SIG-M5 (cell line): ENCODE results near the gene SHH.
"Not testable (repeated sequence)": the region's sequence is repeated elsewhere in the genome, so short reads cannot be mapped to it uniquely, and the experiment has no call there.

Source experiments
- DNase-seq: peaks from one replicate; lab custom pipeline; 2025; lab: John Stamatoyannopoulos, UW

SHH gene

DNA sequence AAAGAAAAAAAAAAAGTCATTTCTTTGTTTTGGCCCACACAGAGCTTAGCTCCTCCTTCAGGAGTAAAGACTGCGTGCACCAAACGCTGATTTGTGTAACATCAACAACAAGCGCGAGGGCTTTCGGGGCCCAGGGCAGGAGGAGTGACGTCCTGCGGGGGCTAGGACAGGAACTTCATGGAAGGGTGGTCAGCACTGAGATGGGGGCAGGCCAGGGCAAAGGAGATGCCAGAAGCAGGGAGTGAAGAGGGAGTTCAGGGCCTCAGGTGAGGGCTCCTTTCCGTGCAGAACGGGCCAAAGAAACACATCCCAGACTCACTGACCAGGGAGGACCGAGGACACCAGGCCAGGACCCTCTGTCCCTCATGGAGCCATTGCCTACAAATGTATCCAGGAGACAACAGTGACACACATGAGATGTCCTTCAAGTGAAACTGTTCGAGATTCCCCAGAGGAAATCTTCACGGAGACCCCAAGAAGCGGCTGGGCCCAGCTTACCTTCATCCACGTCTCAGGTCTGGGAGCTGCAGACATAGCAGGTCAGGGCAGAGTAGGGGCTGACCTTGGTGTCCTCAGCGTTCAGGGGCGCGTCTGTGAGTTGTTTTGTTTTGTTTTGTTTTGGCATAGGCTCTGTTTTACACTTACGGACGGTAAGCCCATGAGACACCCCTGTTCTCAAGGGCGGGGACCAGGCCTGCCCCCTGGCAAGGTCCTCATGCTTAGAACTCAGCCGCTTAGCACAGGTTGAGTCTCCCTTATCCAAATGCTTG is 30.4 kb upstream of the SHH start:
- DNase-seq: no peak

DNA sequence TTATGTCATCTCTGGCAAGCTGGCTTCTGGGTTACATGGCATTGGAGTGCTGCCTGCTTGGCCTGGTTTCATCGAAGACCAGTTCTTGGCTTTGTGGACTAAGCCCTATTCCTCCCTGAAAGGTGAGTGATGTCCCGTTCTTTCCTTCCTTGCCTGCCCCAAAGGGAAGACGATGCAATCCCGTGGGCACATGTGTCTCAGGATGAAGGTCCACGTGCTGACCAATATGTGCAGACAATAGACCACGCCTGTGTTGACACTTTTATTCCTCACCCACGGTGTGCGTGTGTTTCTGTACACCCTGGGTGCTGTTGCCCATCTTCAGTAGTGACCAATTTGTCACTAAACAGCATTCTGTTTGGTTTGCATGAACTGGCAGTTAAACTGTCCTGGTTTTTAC is 28.6 kb upstream of the SHH start:
- no peak for DNase-seq

DNA sequence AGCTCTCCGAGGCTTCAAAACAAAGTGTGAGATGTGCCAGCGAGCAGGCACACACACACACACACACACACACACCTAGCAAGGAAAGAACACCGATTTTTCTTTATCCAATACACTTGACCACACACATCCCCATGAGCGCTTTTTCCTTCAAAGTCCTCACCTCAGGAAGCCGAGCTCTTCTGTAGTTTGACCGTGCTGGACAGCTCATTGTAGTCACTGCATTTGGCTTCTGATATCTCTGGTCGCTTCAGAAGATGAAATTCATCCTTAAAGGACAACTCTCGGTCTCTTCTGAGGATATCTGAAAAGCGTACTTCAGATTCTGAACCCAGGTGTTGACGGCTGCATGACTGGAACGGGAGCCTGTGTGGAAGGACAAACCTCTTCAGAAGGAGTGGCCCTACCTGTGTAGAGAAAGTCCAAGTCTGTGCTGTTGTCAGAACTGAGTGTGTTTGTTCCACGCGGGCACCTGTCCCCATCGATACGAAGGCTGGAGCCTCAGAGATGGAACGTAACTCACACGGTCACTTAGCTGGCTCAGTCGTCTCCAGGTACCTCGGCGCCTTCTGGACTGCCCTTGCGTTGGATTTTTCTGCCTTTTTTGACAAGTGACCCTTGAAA is 28.1 kb upstream of the SHH start:
- DNase-seq: no peak

DNA sequence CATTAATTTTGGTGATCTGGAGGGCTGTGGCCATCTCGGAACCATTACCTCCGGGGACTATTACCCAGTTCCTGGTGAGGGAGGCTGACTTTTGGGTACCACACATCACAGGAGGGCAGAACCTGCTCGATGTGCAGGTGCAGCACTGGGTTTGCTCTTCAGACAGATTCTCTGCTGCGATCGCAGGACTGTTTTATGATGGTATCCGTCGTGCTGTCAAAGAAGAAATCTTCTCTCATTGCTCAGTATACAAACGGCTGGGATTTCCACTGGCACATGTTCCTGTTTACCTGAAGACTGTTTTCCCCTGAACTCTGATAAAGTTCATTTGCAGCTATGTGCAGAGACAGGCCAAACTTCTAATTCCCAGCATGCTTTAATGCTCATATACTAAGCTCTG is 27.2 kb upstream of the SHH start:
- DNase-seq: no peak

DNA sequence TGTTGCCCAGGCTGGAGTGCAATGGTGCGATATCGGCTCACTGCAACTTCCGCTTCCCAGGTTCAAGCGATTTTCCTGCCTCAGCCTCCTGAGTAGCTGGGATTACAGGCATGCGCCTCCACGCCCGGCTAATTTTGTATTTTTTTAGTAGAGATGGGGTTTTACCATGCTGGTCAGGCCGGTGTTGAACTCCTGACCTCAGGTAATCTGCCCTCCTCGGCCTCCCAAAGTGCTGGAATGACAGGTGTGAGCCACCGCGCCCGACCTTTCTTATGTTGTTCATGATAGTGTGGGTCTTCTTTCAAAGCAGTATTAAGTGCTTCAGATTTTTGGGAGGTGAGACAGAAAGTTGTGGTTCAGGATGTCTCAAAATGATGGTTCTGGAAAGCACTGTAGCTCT is 26.0 kb upstream of the SHH start:
- not testable (repeated sequence) for DNase-seq

DNA sequence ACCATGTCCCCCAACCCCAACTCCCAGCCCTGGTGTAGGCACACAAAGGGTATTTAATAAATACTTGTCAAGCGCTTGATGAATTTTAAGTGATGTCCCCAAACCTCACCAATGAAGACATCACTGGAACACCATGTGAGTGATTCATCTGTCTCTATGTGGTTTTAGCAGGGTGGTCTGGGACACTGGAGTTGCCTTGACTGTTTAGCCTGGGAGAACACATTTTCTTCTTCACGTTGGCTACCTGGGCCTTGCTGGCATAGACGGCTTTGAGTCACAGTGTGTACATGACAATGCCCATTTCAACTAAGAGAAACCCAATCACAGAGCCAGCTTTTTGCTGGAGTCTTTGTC is 24.8 kb upstream of the SHH start:
- DNase-seq: no peak

DNA sequence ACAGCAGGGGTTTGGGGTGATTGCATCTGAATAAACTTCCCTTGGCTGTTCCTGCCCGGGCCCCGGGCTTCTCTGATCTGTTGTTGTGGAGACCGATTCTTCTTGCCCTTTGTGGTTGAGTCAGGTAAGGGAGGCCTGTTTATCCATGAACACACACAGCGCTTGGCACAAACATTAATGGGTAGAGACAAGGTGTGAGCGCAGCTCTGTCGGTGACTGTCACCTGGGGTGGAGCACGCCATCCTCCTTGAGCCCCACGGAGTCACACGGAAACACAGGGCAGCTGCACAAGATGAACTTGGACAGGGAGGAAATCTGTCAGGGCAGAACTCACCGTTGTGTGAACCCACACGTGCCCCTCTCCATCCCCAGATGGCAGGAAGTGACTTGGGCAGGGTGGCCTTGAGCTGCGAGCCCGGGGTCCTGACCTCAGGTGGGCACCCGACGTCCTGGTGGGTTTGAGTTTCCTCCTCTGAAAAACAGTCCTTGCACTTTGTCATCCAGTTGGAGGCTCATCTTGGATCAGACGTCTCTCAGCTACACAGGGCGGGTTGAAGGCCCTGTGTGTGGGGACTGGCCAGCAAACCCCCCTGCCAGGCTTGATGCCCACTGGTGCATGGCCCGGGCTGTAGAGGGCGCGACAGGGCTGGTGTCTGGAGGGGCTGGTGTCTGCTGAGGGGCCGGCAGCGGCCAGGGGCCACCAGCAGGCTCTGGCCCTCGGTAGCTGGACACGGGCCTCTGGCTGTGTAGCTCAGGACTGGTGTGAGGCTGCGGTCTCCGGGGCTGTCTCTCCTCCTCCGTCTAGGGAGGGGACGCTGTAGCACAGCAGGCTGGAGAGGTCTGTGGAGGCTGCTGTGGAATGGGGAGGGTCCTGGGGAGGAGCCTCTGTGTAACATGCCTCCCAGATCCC is 24.2 kb upstream of the SHH start:
- DNase-seq: no peak

DNA sequence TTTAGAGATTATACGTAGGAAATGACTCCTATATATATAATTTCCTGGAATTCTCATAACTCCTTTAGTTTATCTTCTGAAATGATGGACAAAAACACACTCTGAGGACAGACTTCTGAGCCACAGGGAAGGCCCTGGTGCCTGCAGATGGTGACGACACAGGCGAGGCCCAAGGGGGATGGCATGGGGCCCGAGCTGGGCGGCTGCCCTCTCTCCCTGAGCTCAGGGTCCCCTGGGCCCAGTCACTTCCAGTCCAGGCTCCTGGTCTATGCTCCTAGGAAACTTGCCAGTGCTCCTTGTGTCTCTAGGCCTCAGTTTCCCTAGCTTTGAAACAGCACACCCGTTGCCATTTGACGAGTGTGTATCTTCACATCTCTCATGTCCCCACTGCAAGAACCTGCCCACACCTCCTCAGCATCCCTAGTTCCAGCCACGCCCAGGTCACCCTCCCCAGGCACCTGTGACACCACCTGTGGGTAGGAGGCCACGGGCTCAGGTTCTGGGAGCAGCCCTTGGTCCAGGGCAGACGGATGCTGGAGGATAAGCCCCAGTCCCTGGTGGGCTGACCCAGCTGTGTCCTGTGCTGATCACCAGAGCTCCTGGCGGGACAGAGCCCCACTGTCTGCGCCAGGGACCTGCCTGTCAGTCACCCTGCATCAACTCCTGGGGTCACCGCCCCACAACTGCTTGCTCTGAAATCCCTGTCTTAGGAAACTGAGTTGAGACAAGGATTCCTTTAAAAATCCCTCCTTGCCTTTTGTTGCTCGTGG is 23.4 kb upstream of the SHH start:
- no peak for DNase-seq

DNA sequence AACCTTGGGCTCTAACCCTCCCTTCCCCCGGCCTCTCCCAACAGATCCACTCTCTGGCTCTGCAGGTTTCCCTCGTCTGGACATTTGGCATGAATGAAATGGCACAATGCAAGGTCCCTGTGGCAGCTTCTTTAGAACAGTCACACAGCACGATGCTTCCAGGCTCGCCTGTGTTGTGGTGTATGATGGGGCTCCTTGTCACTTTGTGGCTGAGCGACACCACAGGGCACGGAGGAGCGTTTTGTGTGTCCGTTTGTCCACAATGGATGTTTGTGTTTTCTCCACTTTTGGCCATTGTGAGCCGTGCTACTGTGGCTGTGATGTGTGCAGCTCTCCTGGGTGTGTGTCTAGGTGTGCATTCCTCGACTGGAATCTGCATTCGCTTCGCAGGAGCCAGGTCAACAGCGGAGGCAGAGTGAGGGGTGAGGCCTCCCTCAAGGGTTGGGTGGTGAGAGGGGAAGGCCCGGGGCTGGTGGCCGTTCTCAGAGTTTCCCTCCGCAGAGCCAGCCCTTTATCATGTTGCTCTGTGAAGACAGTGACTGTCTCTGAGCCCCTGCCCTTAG is 22.3 kb upstream of the SHH start:
- no peak for DNase-seq

DNA sequence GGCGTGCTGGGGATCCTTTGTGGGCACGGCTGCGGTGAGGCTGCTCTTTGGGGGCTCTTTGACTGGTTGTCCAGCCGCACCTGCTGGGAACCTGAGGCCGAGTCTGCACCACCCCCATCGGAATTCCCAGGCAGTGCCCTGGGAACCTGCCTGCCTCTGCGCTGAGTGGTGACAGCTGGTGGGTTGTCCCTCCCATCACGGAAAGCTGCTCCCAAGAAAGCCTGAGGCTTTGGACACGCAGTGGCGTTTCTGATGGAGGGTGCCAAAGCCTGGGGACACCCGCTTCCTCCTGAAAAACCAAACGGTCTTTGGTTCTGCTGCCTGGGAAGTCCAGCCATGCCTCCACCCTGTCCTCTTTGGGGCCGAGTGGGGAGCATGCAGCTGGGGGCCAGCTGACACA is 21.4 kb upstream of the SHH start:
- DNase-seq: no peak

DNA sequence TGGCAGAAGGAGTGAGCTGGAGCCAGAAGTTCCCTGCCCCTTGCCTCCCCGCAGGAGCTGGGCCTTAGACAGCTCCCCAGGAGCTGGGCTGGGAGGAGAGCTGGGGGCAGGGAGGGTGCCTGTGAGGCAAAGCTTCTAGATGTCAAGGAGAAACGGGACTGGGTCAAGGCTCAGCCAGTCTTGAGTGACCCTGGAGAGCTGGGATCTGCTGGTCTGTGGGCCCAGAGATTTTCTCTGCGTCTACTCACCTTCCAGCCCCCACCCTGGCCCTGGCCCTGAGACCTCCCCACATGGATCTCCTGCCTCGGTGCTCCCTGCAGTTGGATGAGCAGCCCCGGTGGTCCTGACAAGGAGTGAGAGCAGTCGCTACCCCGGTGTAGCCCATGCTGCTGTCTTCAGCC is 20.3 kb upstream of the SHH start:
- no peak for DNase-seq

DNA sequence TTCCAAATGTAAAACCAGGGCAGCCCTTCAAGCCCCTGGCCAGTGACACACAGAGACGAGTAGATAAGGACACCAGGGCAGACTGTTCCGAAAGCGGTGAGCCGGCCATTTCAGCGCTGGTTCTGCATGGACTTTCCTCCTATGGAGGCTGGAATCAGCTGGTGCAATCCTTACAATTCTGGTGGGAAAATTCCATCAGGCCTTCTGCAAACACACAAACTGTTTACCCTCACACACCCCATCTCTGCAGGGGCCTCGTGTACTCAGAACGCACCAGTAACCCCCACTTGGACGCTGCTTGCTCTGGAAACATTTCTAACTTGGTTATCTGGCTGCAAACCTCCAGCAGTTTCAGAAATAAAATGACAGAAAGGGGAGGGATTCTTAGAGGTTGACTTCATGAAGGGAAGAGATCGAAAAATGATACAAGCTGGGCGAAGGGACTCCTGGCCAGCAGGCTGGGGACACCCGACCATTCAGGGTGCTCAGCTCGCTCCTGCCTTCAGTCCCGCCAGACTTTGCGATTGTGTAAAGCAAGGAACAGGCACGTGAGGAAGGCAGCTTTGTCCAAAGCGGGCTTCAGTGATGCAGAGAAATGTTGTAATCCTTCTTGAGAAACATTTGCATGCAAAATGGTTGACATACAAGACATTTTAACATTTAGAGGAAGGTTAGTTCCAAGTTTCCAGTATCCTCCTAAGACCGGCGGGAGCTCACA is 19.7 kb upstream of the SHH start:
- no peak for DNase-seq

DNA sequence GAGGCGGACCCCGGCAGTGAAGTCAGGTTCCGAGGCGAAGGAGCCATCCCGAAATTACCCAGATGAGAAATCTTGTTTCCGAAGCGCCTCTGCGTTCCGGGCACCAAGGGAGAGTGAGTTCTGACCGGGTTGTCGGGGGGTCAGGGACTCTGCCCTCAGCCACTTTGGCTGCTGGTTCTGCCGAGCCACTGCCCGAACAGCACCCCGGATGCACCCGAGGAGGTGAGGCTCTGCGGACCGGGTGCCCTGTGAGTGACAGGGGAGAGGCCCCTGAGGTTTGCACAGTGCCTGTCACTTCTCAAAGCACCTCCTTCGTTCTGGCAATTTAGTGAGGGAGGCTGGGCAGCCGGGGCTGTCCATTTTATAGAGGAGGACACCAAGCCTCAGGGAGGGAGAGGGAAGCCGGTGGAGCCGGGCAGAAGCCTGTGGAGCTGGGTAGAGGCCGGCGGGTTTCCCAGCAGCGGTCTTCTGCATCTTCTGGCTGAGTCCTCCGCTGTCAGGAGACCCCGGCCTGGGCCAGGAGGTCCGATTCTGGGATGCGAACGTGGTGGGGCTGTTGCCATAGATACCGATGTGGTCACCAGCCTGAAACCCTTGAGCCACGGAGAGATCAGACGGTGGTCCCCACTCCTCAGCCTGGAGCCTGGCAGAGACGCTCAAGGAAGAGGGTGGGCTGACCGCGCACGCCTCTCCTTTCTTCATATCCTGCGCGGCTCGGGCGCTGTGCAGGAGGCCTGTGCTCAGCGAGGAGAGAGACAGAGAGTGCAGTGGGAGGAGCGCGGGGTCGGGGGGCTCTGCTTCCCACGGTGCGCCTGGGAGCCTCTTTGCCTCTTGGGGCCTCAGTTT is 18.9 kb upstream of the SHH start:
- no peak for DNase-seq

DNA sequence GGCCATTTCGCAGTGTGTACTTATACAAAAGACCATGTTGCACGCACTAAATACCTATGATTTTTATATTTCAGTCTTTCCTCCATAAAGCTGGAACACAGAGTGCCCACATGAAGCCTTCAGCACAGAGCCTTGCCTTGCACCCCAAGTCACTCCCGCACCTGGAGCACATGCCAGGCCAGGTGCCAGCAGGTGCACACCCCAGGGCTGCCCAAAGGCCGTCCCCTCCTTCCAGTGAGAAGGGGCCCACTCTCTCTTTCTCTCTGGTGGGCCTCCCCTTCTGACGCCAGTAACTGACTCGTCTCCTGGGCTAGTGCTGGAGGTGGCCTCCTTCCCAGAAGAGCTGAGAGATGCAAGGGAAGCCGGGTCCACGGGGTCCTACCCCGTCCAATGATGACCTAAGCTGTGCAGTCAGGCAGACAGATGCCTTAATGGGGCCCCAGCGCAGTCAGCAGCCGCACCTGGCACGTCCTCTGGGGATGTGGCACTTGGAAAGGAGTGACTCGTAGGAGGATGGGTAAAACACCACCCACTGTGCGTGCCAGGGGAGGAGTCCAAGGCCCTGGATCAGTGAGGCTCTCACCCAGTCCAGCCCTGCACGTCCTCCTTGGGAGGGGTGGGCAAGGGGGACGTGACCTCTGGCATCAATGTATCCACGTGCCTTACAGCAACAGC is 17.7 kb upstream of the SHH start:
- DNase-seq: no peak

DNA sequence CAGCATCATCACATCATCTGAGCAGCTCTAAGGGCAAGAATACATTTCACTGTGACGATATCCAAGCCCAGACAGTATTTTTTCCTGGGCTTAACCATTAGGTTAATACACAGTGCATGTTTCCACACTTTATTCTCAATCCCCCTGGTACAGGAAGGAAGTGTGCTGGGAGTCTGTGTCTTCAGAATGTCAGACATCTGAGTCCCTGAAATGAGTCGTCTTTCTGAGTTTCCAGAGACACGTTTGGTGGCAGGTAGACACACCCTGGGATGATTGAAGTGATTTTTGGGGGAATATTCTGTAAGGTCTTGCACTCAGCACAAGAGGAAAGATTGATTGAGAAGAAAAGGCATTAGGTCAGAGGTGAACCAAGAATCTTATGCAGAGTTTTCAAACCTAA is 13.1 kb upstream of the SHH start:
- no peak for DNase-seq

DNA sequence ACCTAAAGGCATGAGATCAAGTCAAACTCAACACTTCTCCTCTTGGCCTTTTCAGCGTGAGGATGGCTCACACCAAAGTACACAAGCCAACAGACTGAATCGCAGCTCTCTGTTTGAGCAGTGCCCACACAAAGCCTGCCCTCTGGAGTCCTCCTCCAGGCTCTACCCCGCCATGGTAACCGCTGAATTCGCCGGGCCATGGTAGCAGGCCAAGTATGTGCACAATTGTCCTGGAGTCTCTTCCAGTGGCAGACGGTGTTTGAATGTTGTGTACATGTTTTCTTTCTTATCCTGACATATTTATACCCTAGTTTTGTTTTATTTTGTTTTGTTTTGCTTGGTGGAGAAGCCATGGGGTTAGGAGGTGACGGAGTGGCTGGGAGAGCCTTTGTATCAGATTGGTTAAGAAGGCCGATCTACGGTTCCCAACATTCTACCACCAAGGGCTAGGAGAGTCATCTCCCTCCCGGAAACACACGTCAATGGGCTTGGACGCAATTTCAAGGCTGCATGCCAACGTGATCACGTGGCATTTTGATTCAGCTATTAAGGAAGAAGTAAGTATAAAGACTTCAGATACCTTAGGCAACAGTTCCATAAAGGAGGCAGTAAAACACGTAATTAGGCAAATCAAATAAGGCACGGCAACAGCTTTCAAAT is 12.1 kb upstream of the SHH start:
- no peak for DNase-seq

DNA sequence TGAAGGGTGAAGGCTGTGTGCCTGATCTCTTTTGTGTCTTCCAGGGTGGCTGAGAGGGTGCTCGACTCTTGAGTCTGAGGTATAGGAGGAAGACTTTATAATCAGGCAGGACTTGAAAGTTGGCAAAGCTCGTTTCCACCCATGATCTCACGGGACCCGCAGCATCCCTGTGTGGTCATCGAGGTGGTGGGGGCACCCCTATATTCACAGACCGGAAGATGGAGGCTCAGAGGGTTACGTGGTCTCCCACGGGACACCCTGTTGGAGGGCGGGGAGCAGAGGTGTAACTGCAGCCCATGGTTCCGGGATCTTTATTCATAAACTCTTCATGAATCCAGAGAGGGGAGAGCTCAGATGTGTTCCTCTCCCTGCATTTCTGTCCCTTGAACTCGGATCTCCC is 9.6 kb upstream of the SHH start:
- no peak for DNase-seq

DNA sequence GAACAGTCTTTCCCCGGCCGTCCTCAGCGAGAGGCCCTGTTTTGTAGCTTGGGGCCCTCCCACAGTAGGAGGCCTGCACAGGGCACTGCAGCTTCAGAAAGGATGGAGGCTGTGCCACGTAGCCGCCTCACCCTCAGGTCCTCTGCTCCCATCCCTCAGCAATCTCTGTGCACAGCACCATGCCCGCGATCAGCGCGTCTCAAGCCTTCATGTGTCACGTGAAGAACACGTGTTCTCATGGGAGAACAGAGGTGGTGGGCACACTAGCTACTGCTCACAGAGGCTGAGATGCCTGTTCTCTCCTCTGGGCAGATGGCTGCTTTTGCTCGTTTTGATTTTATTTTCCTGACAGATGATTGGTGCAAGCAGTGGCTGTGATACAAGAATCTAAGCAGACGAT is 8.5 kb upstream of the SHH start:
- no peak for DNase-seq

DNA sequence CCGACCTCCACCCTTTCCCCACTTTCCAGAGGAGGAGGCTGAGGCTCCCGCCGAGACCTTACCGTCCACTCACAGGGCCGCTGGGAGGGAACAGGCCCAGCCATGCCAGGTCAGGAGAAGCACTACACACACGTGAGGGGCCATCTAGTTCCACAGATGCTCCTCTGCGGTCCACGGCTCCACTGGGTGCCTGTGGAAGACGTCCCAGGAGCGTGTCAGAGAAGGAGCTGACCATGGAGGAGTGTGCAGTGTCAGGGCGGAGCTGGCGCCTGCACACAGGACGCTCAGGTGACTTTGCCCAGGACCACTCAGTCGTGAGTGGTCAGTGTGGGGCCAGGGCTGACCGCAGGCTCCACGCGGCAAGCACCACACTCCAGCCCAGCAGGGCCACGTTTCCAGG is 8.0 kb upstream of the SHH start:
- DNase-seq: no peak
